ENCODE data around the gene COL4A3.

DNA sequence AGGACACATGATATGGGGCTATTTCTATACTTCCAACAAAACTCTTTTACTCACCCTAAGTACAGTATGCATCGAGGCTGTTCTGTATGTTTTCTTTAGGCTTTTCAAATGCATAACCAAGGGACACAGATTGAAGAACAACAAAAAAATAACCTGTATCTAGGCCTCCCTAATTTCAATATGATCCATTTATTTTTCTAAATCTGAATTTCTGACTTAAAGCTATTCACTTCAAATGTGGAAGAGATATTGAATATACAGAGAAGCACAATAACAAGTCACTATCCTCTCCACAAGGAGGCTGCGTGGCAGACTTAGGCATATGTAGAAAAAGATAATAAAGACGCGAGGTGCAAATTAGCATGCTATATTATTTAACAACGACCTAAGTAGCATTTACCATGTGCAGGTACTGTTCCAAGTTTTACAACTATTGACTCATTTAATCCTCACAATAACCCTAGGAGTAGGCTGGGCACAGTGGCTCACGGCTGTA, 121.4 kb downstream of the COL4A3 start:
- no peak for TF ChIP-seq POLR2AphosphoS5 (IDR thresholded peaks at IDR 0.05; ENCODE audit: insufficient read depth in 1 of 2, low read depth in 1 of 2)
- no peak for TF ChIP-seq CTCF (IDR thresholded peaks at IDR 0.05)
